Naive B cell (primary cell): ENCODE measurements around the gene RBFOX1. TPM values are rescaled to one million over a fixed set of nuclear protein-coding genes. Genes with fewer than 3 reads are reported as not detected.
A peak's percentile ranks its signal among the peaks of the same experiment; 100 is the strongest.

ENCODE experiments used
- ATAC-seq, 2 donors: fragments of 150-1000 bp; cut with Tn5 transposase; 2 replicates each; pipeline ENCODE4 v1.10.0; 2021; ENCODE audit warnings: low read depth in 2 of 2, mild to moderate bottlenecking in 2 of 2, moderate library complexity in 2 of 2
- DNase-seq: peaks from one replicate; pipeline ENCODE4 v3.0.0; 2022
- H3K27ac Mint-ChIP-seq, 6 donors: one replicate each; pipeline ENCODE4 v1.8.0; 2020 to 2022; ENCODE audit warnings: mild to moderate bottlenecking in 6 of 6, mixed read lengths in 6 of 6, moderate library complexity in 5 of 6, inconsistent platforms in 2 of 6
- H3K27me3 Mint-ChIP-seq, 3 donors: one replicate each; pipeline ENCODE4 v1.8.0; 2021 to 2022; ENCODE audit warnings: mixed read lengths in 3 of 3, mild to moderate bottlenecking in 1 of 3
- H3K36me3 Mint-ChIP-seq, 2 donors: one replicate each; pipeline ENCODE4 v1.8.0; 2020 to 2022; ENCODE audit warnings: mixed read lengths in 2 of 2, inconsistent platforms in 1 of 2, mild to moderate bottlenecking in 1 of 2
- H3K4me1 Mint-ChIP-seq, 3 donors: one replicate each; pipeline ENCODE4 v1.8.0; 2020 to 2022; ENCODE audit warnings: mixed read lengths in 3 of 3, inconsistent platforms in 1 of 3, mild to moderate bottlenecking in 1 of 3, moderate library complexity in 1 of 3
- H3K4me3 Mint-ChIP-seq, 8 donors: one replicate each; pipeline ENCODE4 v1.8.0; 2020 to 2022; ENCODE audit warnings: mild to moderate bottlenecking in 8 of 8, mixed read lengths in 8 of 8, moderate library complexity in 8 of 8, inconsistent platforms in 2 of 8
- H3K9me3 Mint-ChIP-seq, 7 donors: one replicate each; pipeline ENCODE4 v1.8.0; 2020 to 2022; ENCODE audit warnings: mixed read lengths in 7 of 7, mild to moderate bottlenecking in 5 of 7, inconsistent platforms in 2 of 7, moderate library complexity in 1 of 7
- polyA plus RNA-seq, 6 donors: library from polyadenylated mRNA; unstranded; fragments of 300-500 nt; fragmentation: Illumina TruSeq; gene quantifications; one replicate each; pipeline ENCODE4 v1.2.3, GENCODE V29; 2021; ENCODE audit warnings: low read depth in 6 of 6

RBFOX1 gene
- polyA plus RNA-seq, 6 donors from 2014 or later = not detected

DNA sequence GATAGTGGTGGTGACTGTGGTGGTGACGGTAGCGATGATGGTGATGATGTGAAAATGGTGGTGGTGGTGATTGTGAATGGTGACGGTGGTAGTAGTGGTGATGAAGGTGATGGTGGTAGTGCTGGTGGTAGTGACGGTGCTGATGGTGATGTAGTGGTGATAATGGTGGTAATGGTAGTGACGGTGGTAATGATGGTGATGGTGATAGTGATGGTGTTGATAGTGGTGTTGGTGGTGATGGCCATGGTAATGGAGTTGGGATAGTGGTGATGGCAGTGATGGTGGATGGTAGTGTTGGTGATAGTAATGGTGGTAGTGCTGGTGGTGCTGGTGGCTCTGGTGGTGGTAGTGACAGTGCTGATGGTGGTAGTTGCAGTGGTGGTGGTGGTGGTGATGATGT is 14.7 kb upstream of the RBFOX1 start:
- peaks cover 5 to 9% (median 5%) of the 10 kb centered on the region in 3 donors for H3K27me3 Mint-ChIP-seq
- peaks cover 0 to 12% (median 4%) of the 10 kb centered on the region in 7 donors for H3K9me3 Mint-ChIP-seq
- ATAC-seq (no peak), DNase-seq (no peak)
- no peaks in the 10 kb centered on the region for H3K36me3 Mint-ChIP-seq
- no peak overlapping the region for H3K4me3 Mint-ChIP-seq
- no peak overlapping the region for H3K27ac Mint-ChIP-seq
- no peaks in the 10 kb centered on the region for H3K4me1 Mint-ChIP-seq

DNA sequence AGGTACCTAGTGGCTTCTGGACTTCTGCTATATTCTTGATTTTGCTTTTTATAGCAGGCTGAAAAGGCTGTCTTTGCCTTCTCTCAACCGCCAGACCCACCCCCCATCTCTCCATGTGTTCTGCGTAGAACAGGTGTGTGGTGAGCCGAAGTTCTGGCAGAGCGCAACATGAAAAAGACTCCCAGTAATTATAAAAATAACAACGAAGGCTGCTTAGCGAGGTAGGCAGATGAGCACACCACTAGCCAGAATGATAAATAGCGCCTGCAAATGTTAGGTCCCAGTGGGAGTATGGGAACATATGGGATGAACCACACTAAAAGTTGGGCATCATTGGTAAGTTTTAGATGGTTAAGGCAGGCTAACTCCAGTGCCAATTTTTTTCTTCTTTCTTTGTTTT is 14.0 kb upstream of the RBFOX1 start:
- Mint-ChIP-seq H3K36me3 (no peaks in the 10 kb centered on the region), H3K27me3 (peaks cover 0 to 9% (median 5%) of the 10 kb centered on the region in 3 donors), H3K4me1 (no peaks in the 10 kb centered on the region), H3K27ac (no peak overlapping the region), H3K9me3 (peaks cover 2 to 12% (median 4%) of the 10 kb centered on the region in 7 donors), H3K4me3 (no peak overlapping the region)
- DNase-seq = no peak
- no peak for ATAC-seq

DNA sequence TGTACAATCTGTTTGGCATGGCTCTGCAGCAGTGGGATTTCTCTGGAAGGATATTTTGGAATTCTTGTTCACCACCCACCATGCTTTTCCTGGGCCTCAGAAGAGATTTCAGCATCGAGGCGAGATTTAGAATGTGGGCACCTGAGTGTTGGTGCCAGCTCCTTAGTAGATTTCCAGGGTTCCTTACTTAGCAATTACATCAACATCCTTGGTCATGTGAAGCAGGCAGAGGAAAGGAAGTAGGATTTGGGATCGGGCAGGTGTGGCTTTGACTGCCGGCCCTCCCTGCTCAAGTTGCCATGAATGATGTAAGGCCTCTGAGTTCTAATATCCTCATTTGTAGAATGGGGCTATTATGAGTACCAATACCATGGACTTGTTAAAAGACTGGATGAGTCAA is 13.1 kb upstream of the RBFOX1 start:
- H3K9me3 Mint-ChIP-seq = peaks cover 3 to 13% (median 5%) of the 10 kb centered on the region in 7 donors
- H3K27me3 Mint-ChIP-seq = peaks cover 0 to 3% (median under 1%) of the 10 kb centered on the region in 3 donors
- ATAC-seq = no peak
- no peak for DNase-seq
- H3K36me3 Mint-ChIP-seq = no peaks in the 10 kb centered on the region
- H3K27ac Mint-ChIP-seq = no peak overlapping the region
- H3K4me3 Mint-ChIP-seq = no peak overlapping the region
- H3K4me1 Mint-ChIP-seq = no peaks in the 10 kb centered on the region

DNA sequence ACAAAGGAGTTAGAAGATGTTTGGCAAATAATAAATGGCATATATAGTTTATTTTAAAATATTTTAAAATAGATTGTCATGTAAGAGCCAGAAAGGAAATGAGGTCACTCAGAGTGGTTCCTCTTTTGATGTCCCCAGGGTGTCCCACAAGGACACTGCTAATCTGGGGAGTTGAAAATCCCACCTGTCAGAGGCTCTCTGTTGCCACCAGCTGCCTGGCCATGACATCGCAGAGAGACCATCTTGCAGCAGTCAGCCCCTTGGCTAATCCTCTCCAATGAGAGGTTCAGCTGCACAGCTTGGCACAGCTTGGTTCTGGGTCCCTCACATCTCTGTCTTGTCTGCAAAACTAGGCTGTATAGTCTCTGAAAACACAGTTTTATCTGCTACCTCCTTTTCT is 11.0 kb upstream of the RBFOX1 start:
- no peaks in the 10 kb centered on the region for H3K36me3 Mint-ChIP-seq
- ATAC-seq (no peak), DNase-seq (no peak)
- H3K27me3 Mint-ChIP-seq = peaks cover 0 to 4% (median 0%) of the 10 kb centered on the region in 3 donors
- H3K4me3 Mint-ChIP-seq = no peak overlapping the region
- no peak overlapping the region for H3K27ac Mint-ChIP-seq
- H3K9me3 Mint-ChIP-seq = peaks cover 3 to 13% (median 5%) of the 10 kb centered on the region in 7 donors
- H3K4me1 Mint-ChIP-seq = no peaks in the 10 kb centered on the region

DNA sequence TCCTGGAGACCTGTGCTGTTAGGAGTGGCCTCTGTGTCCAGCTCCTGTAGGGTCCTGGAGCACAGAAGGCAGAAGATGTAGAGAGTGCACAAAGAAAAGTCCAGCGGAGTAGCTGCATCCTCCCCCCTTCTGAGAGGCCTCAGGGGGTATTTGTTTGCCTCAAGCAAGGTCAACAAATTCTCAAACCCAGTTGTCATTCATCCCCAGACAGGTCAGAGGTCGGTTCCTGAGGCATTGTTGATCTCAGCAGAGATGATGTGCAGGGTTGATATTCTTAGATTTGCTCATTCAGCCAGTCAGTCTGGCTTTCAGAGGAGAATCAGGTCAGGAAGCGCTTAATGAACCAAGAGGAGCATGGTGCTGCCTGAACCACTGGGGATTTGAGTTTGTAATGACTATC is 8.3 kb upstream of the RBFOX1 start:
- Mint-ChIP-seq H3K4me1 (no peaks in the 10 kb centered on the region), H3K27ac (no peak overlapping the region), H3K27me3 (peaks cover 0 to 4% (median 0%) of the 10 kb centered on the region in 3 donors), H3K9me3 (peaks cover 4 to 16% (median 6%) of the 10 kb centered on the region in 7 donors), H3K36me3 (no peaks in the 10 kb centered on the region), H3K4me3 (no peak overlapping the region)
- DNase-seq (no peak), ATAC-seq (no peak)

DNA sequence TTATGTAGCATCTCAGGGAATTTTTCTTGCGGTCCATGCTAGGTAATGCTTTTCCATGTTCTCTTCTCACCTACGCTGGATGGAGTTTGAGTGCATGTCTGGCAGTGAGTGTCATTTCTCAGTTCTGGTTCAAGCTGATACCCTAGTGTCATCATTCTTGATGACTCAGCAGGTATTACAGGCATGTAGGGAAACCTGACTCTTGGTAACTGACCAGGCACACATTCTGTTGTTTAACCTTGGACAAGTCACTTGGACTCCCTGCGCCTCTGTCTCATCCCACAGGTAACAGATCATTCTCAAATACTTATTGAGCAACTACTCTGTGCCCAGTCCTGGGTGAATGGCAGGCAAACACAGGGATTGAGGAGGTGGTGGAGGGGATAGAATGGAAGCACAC is 6.8 kb upstream of the RBFOX1 start:
- H3K9me3 Mint-ChIP-seq = peaks cover 0 to 13% (median 3%) of the 10 kb centered on the region in 7 donors
- ATAC-seq = no peak
- no peaks in the 10 kb centered on the region for H3K4me1 Mint-ChIP-seq
- H3K36me3 Mint-ChIP-seq = no peaks in the 10 kb centered on the region
- peak overlapping the region in 1 of 6 donors; percentile 57 for H3K27ac Mint-ChIP-seq
- DNase-seq = no peak
- H3K27me3 Mint-ChIP-seq = peaks cover 0 to 4% (median 0%) of the 10 kb centered on the region in 3 donors
- H3K4me3 Mint-ChIP-seq = no peak overlapping the region

DNA sequence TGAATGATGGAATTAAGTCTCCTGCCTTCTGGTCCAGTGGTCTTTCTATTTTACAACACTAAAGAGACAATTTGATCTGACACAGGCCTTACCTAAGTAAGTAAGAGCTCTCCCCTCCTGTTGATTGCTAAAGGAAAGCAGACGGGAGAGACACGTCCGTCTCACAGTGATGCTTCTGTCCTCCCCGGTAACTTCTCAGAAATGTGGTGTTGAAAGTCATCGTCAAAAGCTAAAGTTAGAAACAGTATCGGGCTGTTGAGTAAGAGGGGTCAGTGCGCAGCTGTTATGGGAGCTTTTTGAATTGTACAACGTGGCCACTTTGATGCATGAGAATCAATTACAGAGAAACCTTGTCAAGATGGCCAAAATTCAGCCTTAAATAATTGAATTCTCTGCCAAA is 1.9 kb upstream of the RBFOX1 start:
- no peak overlapping the region for H3K27ac Mint-ChIP-seq
- H3K4me3 Mint-ChIP-seq = no peak overlapping the region
- H3K9me3 Mint-ChIP-seq = peaks cover 0 to 8% (median 2%) of the 10 kb centered on the region in 7 donors
- no peaks in the 10 kb centered on the region for H3K4me1 Mint-ChIP-seq
- no peak for DNase-seq
- peaks cover 0 to 2% (median 0%) of the 10 kb centered on the region in 3 donors for H3K27me3 Mint-ChIP-seq
- H3K36me3 Mint-ChIP-seq = no peaks in the 10 kb centered on the region
- ATAC-seq = no peak

DNA sequence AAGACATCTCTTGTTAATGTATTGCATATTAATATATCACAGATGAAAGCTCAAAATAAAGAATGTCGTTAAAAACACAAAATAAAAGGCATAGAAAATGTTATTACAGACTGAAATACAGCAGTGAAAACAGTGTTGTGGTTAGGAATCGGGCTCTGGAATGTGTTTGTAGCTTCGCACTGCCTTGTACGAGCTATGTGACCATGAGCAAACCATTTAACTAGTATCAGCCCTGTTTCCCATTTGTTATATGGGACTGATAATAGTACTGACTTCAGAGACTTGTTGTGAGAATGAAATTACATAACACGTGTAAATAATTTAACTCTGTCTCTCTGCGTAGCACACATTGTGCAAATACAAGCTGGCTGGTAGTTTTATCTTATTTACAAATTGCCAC is 648 bp upstream of the RBFOX1 start:
- no peak overlapping the region for H3K4me3 Mint-ChIP-seq
- no peaks in the 10 kb centered on the region for H3K4me1 Mint-ChIP-seq
- no peak for ATAC-seq
- no peak for DNase-seq
- peaks cover 0 to 6% (median under 1%) of the 10 kb centered on the region in 7 donors for H3K9me3 Mint-ChIP-seq
- H3K27me3 Mint-ChIP-seq = no peaks in the 10 kb centered on the region
- no peaks in the 10 kb centered on the region for H3K36me3 Mint-ChIP-seq
- no peak overlapping the region for H3K27ac Mint-ChIP-seq

DNA sequence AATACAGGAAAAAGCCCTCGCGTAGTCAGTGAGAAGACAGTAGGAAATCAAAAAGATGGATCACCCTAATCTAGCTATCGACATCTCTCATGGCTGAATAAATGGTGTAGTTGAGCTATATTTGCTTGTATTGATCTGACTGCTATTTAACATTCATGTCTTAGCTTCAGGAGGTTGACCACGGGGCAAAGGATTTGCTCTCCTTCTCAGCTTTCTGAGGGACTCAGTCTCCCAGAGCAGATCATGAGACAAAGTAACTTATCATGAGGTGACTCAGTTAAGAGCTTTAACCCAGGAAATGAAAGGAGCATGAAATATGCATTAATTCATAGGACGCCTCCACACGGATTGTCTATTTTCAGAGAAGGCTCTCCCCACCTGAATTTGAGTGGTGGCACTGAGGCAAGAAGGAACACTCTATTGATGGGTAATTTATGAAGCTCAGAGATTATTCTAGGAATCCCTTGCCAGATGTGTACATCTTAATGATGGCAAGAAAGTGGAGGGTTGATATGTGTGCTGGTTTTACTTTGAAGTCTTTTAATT is 608 bp downstream of the RBFOX1 start:
- peaks cover 0 to 4% (median 0%) of the 10 kb centered on the region in 7 donors for H3K9me3 Mint-ChIP-seq
- ATAC-seq (no peak), DNase-seq (no peak)
- H3K4me3 Mint-ChIP-seq = no peak overlapping the region
- no peaks in the 10 kb centered on the region for H3K4me1 Mint-ChIP-seq
- H3K36me3 Mint-ChIP-seq = no peaks in the 10 kb centered on the region
- no peak overlapping the region for H3K27ac Mint-ChIP-seq
- no peaks in the 10 kb centered on the region for H3K27me3 Mint-ChIP-seq

DNA sequence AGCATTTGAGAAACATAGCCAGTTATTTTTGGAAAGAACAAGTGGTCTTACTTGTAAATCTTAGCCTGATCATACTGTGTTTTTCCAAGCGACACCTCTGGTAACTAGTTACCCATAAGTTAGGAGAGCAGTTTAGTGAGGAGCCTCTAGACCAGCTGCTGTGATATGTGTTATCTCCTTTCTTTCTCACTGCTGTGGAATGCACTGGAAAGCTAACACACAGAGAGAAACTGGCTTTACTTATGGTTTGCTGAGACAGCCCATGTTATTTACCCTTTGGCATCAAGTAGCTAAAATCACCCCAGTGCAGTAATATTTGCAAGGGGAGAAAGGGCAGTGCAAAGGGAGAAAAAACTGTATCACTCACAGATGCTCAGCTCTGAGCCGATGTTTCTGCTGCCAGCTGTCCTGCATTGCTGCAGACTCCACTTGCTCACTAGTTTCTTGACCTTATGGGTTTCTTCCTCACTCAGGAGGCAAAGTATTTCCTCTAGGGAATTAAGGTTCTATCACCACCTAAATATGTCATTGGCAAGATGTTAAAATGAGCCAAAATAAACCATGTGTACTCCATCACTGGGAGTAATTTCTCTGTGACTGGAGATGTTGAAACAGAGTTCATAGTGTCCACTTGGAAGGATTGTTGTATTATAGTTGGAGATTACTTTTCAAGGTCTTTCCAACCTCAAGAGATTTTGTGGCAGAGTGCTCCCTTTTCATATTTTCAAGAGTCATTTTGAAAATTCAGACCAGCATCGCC is 2.3 kb downstream of the RBFOX1 start:
- ATAC-seq = no peak
- Mint-ChIP-seq H3K36me3 (no peaks in the 10 kb centered on the region), H3K27ac (no peak overlapping the region), H3K27me3 (no peaks in the 10 kb centered on the region), H3K4me3 (no peak overlapping the region), H3K9me3 (no peaks in the 10 kb centered on the region), H3K4me1 (no peaks in the 10 kb centered on the region)
- no peak for DNase-seq

DNA sequence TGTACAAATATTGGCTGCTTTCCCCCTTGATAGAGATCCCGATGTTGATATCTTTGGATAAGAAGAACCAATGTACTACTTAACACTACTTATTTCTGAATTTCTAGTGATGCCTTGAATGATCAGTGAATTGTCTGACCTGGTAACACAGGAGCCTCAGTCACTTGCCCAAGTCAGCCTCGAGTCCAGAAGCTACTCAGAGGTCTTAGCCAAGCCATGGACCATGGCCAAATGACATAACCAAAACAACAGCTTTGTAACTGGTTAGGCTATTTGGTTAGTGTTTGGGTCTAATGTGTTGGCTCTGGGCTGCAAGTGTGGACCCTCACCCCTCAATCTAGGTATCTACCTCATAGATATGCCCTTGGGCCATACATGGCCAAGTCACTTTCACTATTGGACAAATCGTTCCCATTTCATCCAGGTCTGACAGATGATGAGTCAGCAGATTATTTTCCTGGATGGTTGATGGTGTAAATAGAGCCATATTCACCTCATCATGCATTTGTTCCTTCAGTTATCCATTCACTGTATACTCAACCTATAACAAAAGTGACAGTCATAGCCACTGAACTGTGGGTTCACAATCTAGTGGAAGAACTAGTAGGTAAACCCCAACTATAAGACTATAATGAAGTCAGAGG is 3.5 kb downstream of the RBFOX1 start:
- DNase-seq = no peak
- no peak overlapping the region for H3K27ac Mint-ChIP-seq
- H3K4me3 Mint-ChIP-seq = no peak overlapping the region
- H3K36me3 Mint-ChIP-seq = no peaks in the 10 kb centered on the region
- no peaks in the 10 kb centered on the region for H3K27me3 Mint-ChIP-seq
- no peak for ATAC-seq
- no peaks in the 10 kb centered on the region for H3K4me1 Mint-ChIP-seq
- H3K9me3 Mint-ChIP-seq = no peaks in the 10 kb centered on the region

DNA sequence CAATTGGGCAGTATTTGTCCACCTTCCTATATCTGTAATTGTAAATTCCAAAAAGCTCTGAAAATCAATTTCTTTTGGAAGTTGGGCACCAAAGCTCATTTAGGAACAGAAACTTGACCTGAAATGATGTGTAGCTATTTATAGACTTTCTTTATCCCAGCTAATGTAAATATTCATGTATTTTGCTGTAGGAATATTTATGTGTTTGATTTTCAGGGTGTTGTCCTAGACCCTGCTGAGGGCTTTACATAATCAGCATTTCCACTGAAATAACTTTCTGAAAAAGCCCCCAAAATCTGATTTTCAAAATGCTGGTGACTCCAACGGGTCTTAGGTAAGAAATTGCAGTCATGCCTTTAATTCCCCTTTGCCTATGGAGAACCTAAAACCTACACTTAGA is 4.1 kb downstream of the RBFOX1 start:
- DNase-seq (no peak), ATAC-seq (no peak)
- H3K36me3 Mint-ChIP-seq = no peaks in the 10 kb centered on the region
- H3K27me3 Mint-ChIP-seq = no peaks in the 10 kb centered on the region
- H3K9me3 Mint-ChIP-seq = peaks cover 0 to 2% (median 0%) of the 10 kb centered on the region in 7 donors
- no peaks in the 10 kb centered on the region for H3K4me1 Mint-ChIP-seq
- no peak overlapping the region for H3K4me3 Mint-ChIP-seq
- H3K27ac Mint-ChIP-seq = no peak overlapping the region

DNA sequence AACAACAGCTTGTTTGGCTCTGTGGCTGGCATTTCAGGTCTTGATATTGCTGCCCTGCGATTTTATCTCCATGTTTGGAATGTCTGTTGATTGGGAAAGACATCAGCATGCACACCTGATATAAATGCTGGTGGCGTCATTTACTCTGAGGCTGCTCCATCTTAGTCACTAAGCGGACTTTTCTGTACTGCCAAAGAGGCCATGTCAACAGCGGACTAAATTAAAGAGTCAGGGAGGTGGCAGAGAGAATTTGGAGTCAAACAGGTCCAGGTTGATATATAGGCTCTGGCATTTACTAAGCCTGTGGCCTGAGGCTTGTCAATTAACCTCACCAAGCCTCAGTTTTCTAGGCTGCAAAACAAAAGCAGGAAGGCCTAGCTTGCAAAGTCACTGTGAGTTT is 6.2 kb downstream of the RBFOX1 start:
- H3K36me3 Mint-ChIP-seq = no peaks in the 10 kb centered on the region
- H3K4me1 Mint-ChIP-seq = no peaks in the 10 kb centered on the region
- H3K27ac Mint-ChIP-seq = no peak overlapping the region
- H3K27me3 Mint-ChIP-seq = no peaks in the 10 kb centered on the region
- peaks cover 0 to 9% (median 0%) of the 10 kb centered on the region in 7 donors for H3K9me3 Mint-ChIP-seq
- no peak for ATAC-seq
- no peak overlapping the region for H3K4me3 Mint-ChIP-seq
- no peak for DNase-seq

DNA sequence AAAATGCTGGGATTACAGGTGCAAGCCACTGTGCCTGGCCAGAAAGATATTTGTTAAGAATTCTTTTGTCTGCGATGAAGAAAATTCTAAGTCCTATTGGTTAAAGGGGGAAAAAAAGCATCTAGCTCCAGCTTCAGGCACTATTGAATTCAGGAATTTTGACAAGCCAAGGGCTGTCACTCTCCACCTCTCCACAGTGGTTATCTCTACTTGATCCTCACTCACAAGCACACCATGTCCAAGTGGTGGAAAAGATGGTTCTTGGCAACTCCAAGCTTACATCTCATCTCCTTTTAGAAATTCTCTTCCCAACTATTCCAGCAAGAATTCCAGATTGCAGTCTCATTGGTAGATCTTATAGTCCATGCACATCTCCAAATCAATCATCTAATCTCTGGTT is 7.1 kb downstream of the RBFOX1 start:
- H3K36me3 Mint-ChIP-seq = no peaks in the 10 kb centered on the region
- no peak overlapping the region for H3K27ac Mint-ChIP-seq
- H3K27me3 Mint-ChIP-seq = no peaks in the 10 kb centered on the region
- ATAC-seq (no peak), DNase-seq (no peak)
- no peaks in the 10 kb centered on the region for H3K4me1 Mint-ChIP-seq
- no peak overlapping the region for H3K4me3 Mint-ChIP-seq
- peaks cover 0 to 9% (median 0%) of the 10 kb centered on the region in 7 donors for H3K9me3 Mint-ChIP-seq
